K562 (cell line): ENCODE measurements around the gene RBM26. TPM values are rescaled to one million over a fixed set of nuclear protein-coding genes. Genes with fewer than 3 reads are reported as not detected.

Experiments used
- ATAC-seq: fragments of 200-7000 bp; cut with Tn5 transposase; 3 replicates; pipeline ENCODE4 v1.9.1; 2020; ENCODE audit warnings: moderate library complexity
- BruUV-seq: library from RNA; stranded (reverse); fragments of 400-500 nt; replicated peaks from 2 replicates; lab custom pipeline; 2021; lab: Mats Ljungman, UMichigan
- CTCF ChIA-PET: fragments of 300-600 bp; formaldehyde crosslinking; extraction: SDS; loops from one replicate; lab custom pipeline; 2021; ENCODE audit warnings: low intra/inter-chr PET ratio; lab: Yijun Ruan, JAX
- POLR2A ChIA-PET: fragments of 300-600, 350-650 bp; sonication (Branson Sonifier 250); formaldehyde crosslinking; extraction: SDS; loops from one replicate; lab custom pipeline; 2021; ENCODE audit warnings: antibody characterized with exemption, inconsistent platforms; lab: Yijun Ruan, JAX
- DNase-seq, 4 experiments: peaks; one replicate each; pipeline versions ENCODE4 v3.0.0 to v3.0.0-alpha.2; 2011 to 2018; ENCODE audit warnings: low spot score in 3 of 4, mixed read lengths in 3 of 4; ENCODE audit errors: extremely low read depth in 1 of 4
- FAIRE-seq: peaks from 2 replicates; lab custom pipeline; 2011; peaks lifted over from hg19 to GRCh38; lab: Jason Lieb, UNC
- H2AFZ ChIP-seq: 2 replicates; pipeline ENCODE4 v1.6.0; 2011; ENCODE audit warnings: low read depth, low read length, control low read depth, inconsistent platforms
- H3K27ac ChIP-seq: fragments of 200-600 bp; 3 replicates; pipeline ENCODE4 v1.8.0; 2011; ENCODE audit warnings: low read depth, mild to moderate bottlenecking, control low read depth, inconsistent platforms, low read length, moderate library complexity, mixed read lengths; ENCODE audit errors: extremely low read depth
- H3K27me3 ChIP-seq, 2 experiments: fragments of 300-600 bp in 1 of 2; 2 replicates in 1 of 2; 3 replicates in 1 of 2; pipeline versions ENCODE4 v1.6.0 to v1.8.0; 2011; ENCODE audit warnings: inconsistent platforms in 2 of 2, low read length in 2 of 2, mild to moderate bottlenecking in 1 of 2, mixed read lengths in 1 of 2, moderate library complexity in 1 of 2; ENCODE audit not compliant: control insufficient read depth in 2 of 2, insufficient read depth in 2 of 2
- H3K36me3 ChIP-seq: fragments of 300-600 bp; 3 replicates; pipeline ENCODE4 v1.8.0; 2011; ENCODE audit warnings: mild to moderate bottlenecking, low read length, inconsistent platforms; ENCODE audit not compliant: control insufficient read depth, insufficient read depth
- H3K4me1 ChIP-seq, 2 experiments: fragments of 200-600 bp in 1 of 2; replicated peaks in 1 of 2; 2 replicates in 1 of 2; 3 replicates in 1 of 2; pipeline versions ENCODE4 v1.5.1 to v1.8.0; 2011; ENCODE audit warnings: inconsistent platforms in 2 of 2, low read length in 2 of 2, mild to moderate bottlenecking in 1 of 2, mixed read lengths in 1 of 2, moderate library complexity in 1 of 2; ENCODE audit not compliant: control insufficient read depth in 2 of 2, insufficient read depth in 2 of 2
- H3K4me2 ChIP-seq: 2 replicates; pipeline ENCODE4 v1.6.1; 2011; ENCODE audit warnings: low read length, control low read depth, inconsistent platforms, mixed read lengths; ENCODE audit not compliant: insufficient read depth
- H3K4me3 ChIP-seq: fragments of 200-600 bp; sonication (generic), shearing (Covaris generic); 2 replicates; pipeline ENCODE4 v1.5.1; 2016; ENCODE audit warnings: control low read depth, inconsistent platforms
- H3K79me2 ChIP-seq: fragments of 200-600 bp; 3 replicates; pipeline ENCODE4 v1.8.0; 2011; ENCODE audit warnings: low read length, inconsistent platforms; ENCODE audit not compliant: control insufficient read depth, insufficient read depth
- H3K9ac ChIP-seq, 2 experiments: 2 replicates each; pipeline versions ENCODE4 v1.6.0 to v1.6.1; 2011; ENCODE audit warnings: low read depth in 2 of 2, low read length in 2 of 2, control low read depth in 1 of 2, inconsistent platforms in 1 of 2, mild to moderate bottlenecking in 1 of 2, mixed read lengths in 1 of 2; ENCODE audit not compliant: insufficient read depth in 1 of 2
- H3K9me1 ChIP-seq: one replicate; pipeline ENCODE4 v1.6.0; 2011; ENCODE audit warnings: inconsistent platforms, mild to moderate bottlenecking, low read length, moderate library complexity; ENCODE audit not compliant: control insufficient read depth, insufficient read depth
- H3K9me3 ChIP-seq: replicated peaks from 2 replicates; pipeline ENCODE4 v1.5.1; 2011; ENCODE audit warnings: low read depth, low read length, inconsistent platforms; ENCODE audit not compliant: control insufficient read depth, insufficient read depth
- H4K20me1 ChIP-seq: replicated peaks from 2 replicates; pipeline ENCODE4 v1.6.1; 2011; ENCODE audit warnings: low read length, inconsistent platforms, mixed read lengths; ENCODE audit not compliant: control insufficient read depth, insufficient read depth
- ATF1 ChIP-seq, 2 experiments: fragments of 450-650 bp in 1 of 2; IDR thresholded peaks; 2 replicates each; pipeline ENCODE4 v1.6.1; 2016; ENCODE audit warnings: missing compliant biosample characterization in 1 of 2, missing genetic modification characterization in 1 of 2
- BRCA1 ChIP-seq, 2 experiments: fragments of 450-650 bp in 1 of 2; sonication (generic) in 1 of 2; formaldehyde crosslinking in 1 of 2; IDR thresholded peaks; 2 replicates each; pipeline versions ENCODE4 v1.5.0 to v1.6.1; 2017 to 2020; ENCODE audit warnings: mild to moderate bottlenecking in 1 of 2, missing genetic modification reagents in 1 of 2
- ERF ChIP-seq: fragments of 450-650 bp; formaldehyde crosslinking; IDR thresholded peaks from 2 replicates; pipeline ENCODE4 v1.4.0; 2020; ENCODE audit warnings: mild to moderate bottlenecking, mixed read lengths
- HDAC1 ChIP-seq, 2 experiments: fragments of 450-650 bp; IDR thresholded peaks; 2 replicates each; pipeline ENCODE4 v1.6.1; 2016 to 2017; ENCODE audit warnings: inconsistent platforms in 1 of 2, mild to moderate bottlenecking in 1 of 2, moderate library complexity in 1 of 2
- HNRNPK ChIP-seq: fragments of 200-400 bp; formaldehyde crosslinking; IDR thresholded peaks from one replicate; pipeline ENCODE4 v1.6.1; 2018; ENCODE audit warnings: mild to moderate bottlenecking, low read depth, low read length; ENCODE audit not compliant: poor library complexity, severe bottlenecking
- RBM39 ChIP-seq: fragments of 200-400 bp; formaldehyde crosslinking; optimal IDR thresholded peaks from 2 replicates; pipeline ENCODE3; 2018; ENCODE audit warnings: low read depth, low read length
- SREBF2 ChIP-seq: sonication (generic); formaldehyde crosslinking; IDR thresholded peaks from 2 replicates; pipeline ENCODE4 v1.4.0; 2020; ENCODE audit warnings: mild to moderate bottlenecking, missing genetic modification reagents
- TAF9B ChIP-seq: fragments of 450-650 bp; IDR thresholded peaks from 2 replicates; pipeline ENCODE4 v1.6.1; 2018; ENCODE audit warnings: mild to moderate bottlenecking; ENCODE audit not compliant: partially characterized antibody
- TCFL5 ChIP-seq: fragments of 250-450 bp; sonication (Bioruptor Pico); conservative IDR thresholded peaks from 2 replicates; pipeline ENCODE4 v1.6.1; 2021; ENCODE audit warnings: mild to moderate bottlenecking, moderate library complexity, matching md5 sums
- XRCC3 ChIP-seq: fragments of 450-650 bp; IDR thresholded peaks from 2 replicates; pipeline ENCODE4 v1.6.1; 2017; ENCODE audit warnings: mild to moderate bottlenecking, moderate library complexity
- ZNF239 ChIP-seq: fragments of 250-450 bp; sonication (Bioruptor Pico); IDR thresholded peaks from 2 replicates; pipeline ENCODE4 v1.4.0; 2020; ENCODE audit warnings: mild to moderate bottlenecking
- ZNF274 ChIP-seq: IDR thresholded peaks from 2 replicates; pipeline ENCODE4 v1.6.1; 2011; ENCODE audit warnings: low read depth, mild to moderate bottlenecking, low read length, moderate library complexity, borderline replicate concordance
- ZNF311 ChIP-seq: fragments of 250-450 bp; sonication (Bioruptor Pico); IDR thresholded peaks from 2 replicates; pipeline ENCODE4 v1.4.0; 2020; ENCODE audit warnings: mild to moderate bottlenecking, moderate library complexity
- ZNF436 ChIP-seq: fragments of 250-450, 450-650 bp; sonication (Bioruptor Pico); formaldehyde crosslinking; IDR thresholded peaks from 2 replicates; pipeline ENCODE4 v1.7.0; 2020; ENCODE audit warnings: mild to moderate bottlenecking
- ZNF764 ChIP-seq: fragments of 250-450 bp; sonication (Bioruptor Pico); IDR thresholded peaks from 2 replicates; pipeline ENCODE4 v1.4.0; 2020; ENCODE audit warnings: low read depth, mild to moderate bottlenecking, moderate library complexity
- WGBS: fragments of 100-300 bp; shearing (Covaris generic); methylation state at CpG from one replicate; pipeline ENCODE4 v1.1.6; 2016; ENCODE audit warnings: low coverage, mixed read lengths; ENCODE audit not compliant: insufficient coverage; ENCODE audit errors: missing lambda C conversion rate; 5-methylcytosine and 5-hydroxymethylcytosine counted together
- in situ Hi-C: fragments of 300-500 bp; cut with MboI; formaldehyde crosslinking; loops from 4 replicates; pipeline ENCODE4 v1.15.0; 2018; ENCODE audit warnings: inconsistent platforms, mixed read lengths
- intact Hi-C: fragments of 100-400 bp; cut with micrococcal nuclease; formaldehyde crosslinking; loops from 2 replicates; pipeline ENCODE4 v1.14.2; 2022
- polyA plus RNA-seq, 8 experiments: library from polyadenylated mRNA; depleted of rRNA in 4 of 8; stranded (reverse) in 5 of 8; unstranded in 3 of 8; fragments of >200 nt; fragmentation: Nextera tagmentation in 2 of 8; fragmentation: Illumina TruSeq in 1 of 8; extraction: Ambion mirVana in 2 of 8; extraction: Trizol in 1 of 8; gene quantifications; 2 replicates each; pipeline versions ENCODE4 v1.2.1 to v1.2.3, GENCODE V29; 2011 to 2014; ENCODE audit warnings: inconsistent platforms in 1 of 8, missing spikeins in 1 of 8
- total RNA-seq, 7 experiments: library from RNA; depleted of rRNA in 6 of 7; stranded (reverse); fragments of >200 nt in 6 of 7; fragmentation: Illumina TruSeq in 2 of 7; extraction: Trizol in 2 of 7; gene quantifications; 2 replicates each; pipeline versions ENCODE4 v1.2.1 to v1.2.3, GENCODE V29; 2011 to 2021; ENCODE audit warnings: low replicate concordance in 1 of 7
- TF ChIP-seq, protein P1 (sequence below): IDR thresholded peaks from 2 replicates; pipeline ENCODE4 v1.6.1; 2011; ENCODE audit warnings: borderline replicate concordance, low read depth, mild to moderate bottlenecking, moderate library complexity, low read length; ENCODE audit not compliant: insufficient read depth, poor library complexity, severe bottlenecking

RBM26 gene
- total and polyA plus RNA-seq, 9 of the 15 experiments (the other 6 are each of a cell fraction or from before 2014, with no cell fraction given): 10.0 to 42.4 (median 26.4) TPM

DNA sequence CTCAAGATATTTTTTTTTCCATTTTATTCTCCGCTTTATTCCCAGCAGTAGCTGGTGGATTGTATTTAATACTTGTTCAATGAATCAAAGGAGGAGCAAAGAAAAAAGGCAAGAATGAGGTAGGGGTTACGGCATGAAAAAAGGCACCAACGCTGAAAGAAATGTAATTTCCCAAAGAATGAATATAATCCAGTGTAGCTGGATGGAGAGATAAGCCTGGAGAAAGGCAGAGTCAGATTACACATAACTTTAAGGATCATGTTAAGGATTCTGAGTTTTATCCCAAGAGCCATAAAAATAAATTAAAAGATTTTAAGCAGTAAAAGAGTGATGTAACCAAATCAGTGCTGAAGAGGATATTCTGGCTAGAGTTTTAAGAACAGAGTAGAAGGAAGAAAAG, 67.7 kb downstream of the RBM26 start:
- no TSS peak for BruUV-seq
- Histone ChIP-seq H3K79me2 (no peaks in the 10 kb centered on the region; the same call in 2 of the 3 replicates), H3K27ac (no peak overlapping the region), H2AFZ (no peak overlapping the region), H3K4me1 (no peaks in the 10 kb centered on the region), H3K4me2 (no peak overlapping the region), H3K9ac (no peak overlapping the region), H3K36me3 (peaks cover 92% of the 10 kb centered on the region), H3K9me1 (no peaks in the 10 kb centered on the region), H3K27me3 (no peaks in the 10 kb centered on the region), H3K9me3 (no peaks in the 10 kb centered on the region), H4K20me1 (no peaks in the 10 kb centered on the region; the same call in 1 of the 2 replicates), H3K4me3 (no peak overlapping the region)
- TF ChIP-seq ATF1 (CRISPR knock-in tag; IDR thresholded peaks at IDR 0.05): no peak
- no peak for TF ChIP-seq ATF1 (tag; IDR thresholded peaks at IDR 0.05)
- ChIA-PET CTCF (no interaction called here), POLR2A (interaction anchor here (1.3 kb wide), 1 partner anchor 9 kb away, joined by 4 read pairs; no protein-coding TSS in a partner anchor)
- in situ Hi-C loops (no loop called here), intact Hi-C loops (no loop called here)
- ATAC-seq (no peak), DNase-seq (no peak), FAIRE-seq (no peak)
- 96% methylated on average over 3 of the region's 3 CpGs for WGBS

DNA sequence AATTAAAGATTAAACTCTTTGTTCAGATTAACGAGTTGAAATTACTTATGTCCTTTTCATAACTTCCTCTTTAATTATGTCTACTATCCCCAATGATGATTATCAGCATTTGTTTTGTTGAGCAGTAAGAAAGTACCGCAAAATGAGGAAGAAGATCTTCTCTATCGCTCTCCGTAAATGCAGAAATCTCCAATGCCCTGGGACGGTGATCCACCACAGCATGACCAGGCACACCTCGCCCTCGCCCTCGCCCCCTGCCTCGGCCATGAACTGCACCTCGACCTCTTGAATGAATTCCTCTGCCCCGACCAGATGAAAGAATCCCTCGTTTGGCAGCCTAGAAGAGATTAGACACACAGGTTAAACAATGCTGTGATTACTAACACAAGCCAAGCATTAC, 69.1 kb downstream of the RBM26 start:
- intact Hi-C loops: no loop called here
- H3K4me3 ChIP-seq: no peak overlapping the region
- H3K79me2 ChIP-seq: no peaks in the 10 kb centered on the region; the same call in 2 of the 3 replicates
- H3K27me3 ChIP-seq: no peaks in the 10 kb centered on the region
- FAIRE-seq (no peak), DNase-seq (no peak), ATAC-seq (no peak)
- WGBS: 86% methylated on average over 10 of the region's 12 CpGs
- no peaks in the 10 kb centered on the region for H3K9me1 ChIP-seq
- no peaks in the 10 kb centered on the region; the same call in 1 of the 2 replicates for H4K20me1 ChIP-seq
- ChIA-PET POLR2A (no interaction called here), CTCF (no interaction called here)
- no peaks in the 10 kb centered on the region for H3K9me3 ChIP-seq
- H3K27ac ChIP-seq: no peak overlapping the region
- H3K4me2 ChIP-seq: no peak overlapping the region
- H3K9ac ChIP-seq: no peak overlapping the region
- H3K36me3 ChIP-seq: peaks cover 92% of the 10 kb centered on the region
- H3K4me1 ChIP-seq: no peaks in the 10 kb centered on the region
- TF ChIP-seq SREBF2 (no peak), RBM39 (no peak), ZNF311 (CRISPR knock-in tag) (no peak), TCFL5 (CRISPR knock-in tag) (no peak), XRCC3 (no peak), HDAC1 (IDR thresholded peaks at IDR 0.05) (no peak), TAF9B (no peak), ZNF274 (no peak), ZNF239 (CRISPR knock-in tag) (no peak), HNRNPK (no peak), ZNF436 (CRISPR knock-in tag) (no peak), BRCA1 (IDR thresholded peaks at IDR 0.05) (no peak), BRCA1 (CRISPR knock-in tag; IDR thresholded peaks at IDR 0.05) (no peak), ZNF764 (no peak), ERF (CRISPR knock-in tag) (no peak)
- TF ChIP-seq, protein P1, sequence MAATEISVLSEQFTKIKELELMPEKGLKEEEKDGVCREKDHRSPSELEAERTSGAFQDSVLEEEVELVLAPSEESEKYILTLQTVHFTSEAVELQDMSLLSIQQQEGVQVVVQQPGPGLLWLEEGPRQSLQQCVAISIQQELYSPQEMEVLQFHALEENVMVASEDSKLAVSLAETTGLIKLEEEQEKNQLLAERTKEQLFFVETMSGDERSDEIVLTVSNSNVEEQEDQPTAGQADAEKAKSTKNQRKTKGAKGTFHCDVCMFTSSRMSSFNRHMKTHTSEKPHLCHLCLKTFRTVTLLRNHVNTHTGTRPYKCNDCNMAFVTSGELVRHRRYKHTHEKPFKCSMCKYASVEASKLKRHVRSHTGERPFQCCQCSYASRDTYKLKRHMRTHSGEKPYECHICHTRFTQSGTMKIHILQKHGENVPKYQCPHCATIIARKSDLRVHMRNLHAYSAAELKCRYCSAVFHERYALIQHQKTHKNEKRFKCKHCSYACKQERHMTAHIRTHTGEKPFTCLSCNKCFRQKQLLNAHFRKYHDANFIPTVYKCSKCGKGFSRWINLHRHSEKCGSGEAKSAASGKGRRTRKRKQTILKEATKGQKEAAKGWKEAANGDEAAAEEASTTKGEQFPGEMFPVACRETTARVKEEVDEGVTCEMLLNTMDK: no peak
- TF ChIP-seq, all 486 proteins: peak for 0
- BruUV-seq: no TSS peak
- no peak overlapping the region for H2AFZ ChIP-seq
- in situ Hi-C loops: no loop called here
